Germinal center (tissue), 1 donor: Measurements from ENCODE around the gene CSF2.

ENCODE experiments used
- DNase-seq: peaks from one replicate; pipeline ENCODE4 v3.0.0; 2012; ENCODE audit warnings: mixed read lengths, low spot score

Gene CSF2

GRCh38 chr5:132054697-132055440, 18.7 kb upstream of the CSF2 start:
- no peak for DNase-seq

GRCh38 chr5:132055441-132055807, 18.2 kb upstream of the CSF2 start:
- DNase-seq = no peak

- DNase-seq = no peak
These were observed 17.6 kb upstream of the CSF2 start for GRCh38 chr5:132055808-132056609.

- no peak for DNase-seq
These were observed 16.7 kb upstream of the CSF2 start for GRCh38 chr5:132056610-132057497.

- no peak for DNase-seq
These were observed 15.9 kb upstream of the CSF2 start for GRCh38 chr5:132057498-132058255.

- no peak for DNase-seq
These were observed 14.9 kb upstream of the CSF2 start for GRCh38 chr5:132058646-132059042.

GRCh38 chr5:132059043-132059695, 14.4 kb upstream of the CSF2 start:
- no peak for DNase-seq

- no peak for DNase-seq
These were observed 13.7 kb upstream of the CSF2 start for GRCh38 chr5:132059696-132060500.

- DNase-seq = no peak
These were observed 13.0 kb upstream of the CSF2 start, which contains the start of gene IL3 for GRCh38 chr5:132060501-132061161. Gene IL3 (plus strand): TSS chr5:132060655. CDS start chr5:132060707, 52 bp downstream.

GRCh38 chr5:132063090-132063911, 10.3 kb upstream of the CSF2 start:
- DNase-seq = peak; percentile 78

- no peak for DNase-seq
These were observed 9.4 kb upstream of the CSF2 start for GRCh38 chr5:132064140-132064539.

- peak; percentile 76 for DNase-seq
These were observed 8.8 kb upstream of the CSF2 start for GRCh38 chr5:132064738-132065331.

- DNase-seq = peak; percentile 35
These were observed 8.1 kb upstream of the CSF2 start for GRCh38 chr5:132065351-132065937.

- DNase-seq = no peak
These were observed 7.5 kb upstream of the CSF2 start for GRCh38 chr5:132065951-132066701.

- DNase-seq = no peak
These were observed 6.7 kb upstream of the CSF2 start for GRCh38 chr5:132066871-132067270.

GRCh38 chr5:132067451-132067850, 6.1 kb upstream of the CSF2 start:
- no peak for DNase-seq
